SU-DHL-6 (cell line): ENCODE measurements around the gene TMEM163.

Experiments used
- EZH2phosphoT487 ChIP-seq: fragments of 200-600 bp; sonication (generic), shearing (Covaris generic); conservative IDR thresholded peaks from 2 replicates; pipeline ENCODE4 v1.6.1; 2018; ENCODE audit warnings: mild to moderate bottlenecking, antibody characterized with exemption, low read length, moderate library complexity, mixed read lengths
- TF ChIP-seq, protein P1 (sequence below): fragments of 200-600 bp; sonication (generic); IDR thresholded peaks from one replicate; pipeline ENCODE4 v1.5.1; 2017; ENCODE audit warnings: antibody characterized with exemption, mild to moderate bottlenecking, low read length, moderate library complexity; ENCODE audit not compliant: insufficient read depth, poor library complexity, severe bottlenecking

DNA sequence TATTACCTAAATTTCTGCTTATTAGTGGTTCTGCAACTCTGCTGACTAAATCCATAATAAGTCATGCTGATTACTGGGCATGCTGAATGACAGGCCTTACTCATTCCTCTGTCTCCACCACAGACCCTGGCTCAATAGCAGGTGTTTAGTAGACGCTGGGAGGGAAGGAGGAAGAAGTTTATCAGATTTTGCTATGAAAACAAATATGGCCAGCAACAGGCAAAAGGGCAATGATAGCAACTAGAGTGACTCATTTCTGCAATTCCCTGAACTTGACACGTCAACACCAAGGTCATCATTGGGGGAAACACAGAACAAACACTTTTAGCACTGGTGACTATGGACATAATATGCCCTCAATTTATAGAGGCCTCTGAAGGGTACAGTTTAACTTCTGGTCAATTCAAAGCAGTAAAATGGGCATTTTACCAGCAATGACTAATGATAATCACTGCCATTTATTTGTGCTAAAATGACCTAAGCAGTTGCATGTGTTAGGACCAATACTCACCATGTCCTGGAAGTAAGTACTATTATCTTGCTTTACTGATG, 35.2 kb downstream of the TMEM163 start:
- TF ChIP-seq, protein P1, sequence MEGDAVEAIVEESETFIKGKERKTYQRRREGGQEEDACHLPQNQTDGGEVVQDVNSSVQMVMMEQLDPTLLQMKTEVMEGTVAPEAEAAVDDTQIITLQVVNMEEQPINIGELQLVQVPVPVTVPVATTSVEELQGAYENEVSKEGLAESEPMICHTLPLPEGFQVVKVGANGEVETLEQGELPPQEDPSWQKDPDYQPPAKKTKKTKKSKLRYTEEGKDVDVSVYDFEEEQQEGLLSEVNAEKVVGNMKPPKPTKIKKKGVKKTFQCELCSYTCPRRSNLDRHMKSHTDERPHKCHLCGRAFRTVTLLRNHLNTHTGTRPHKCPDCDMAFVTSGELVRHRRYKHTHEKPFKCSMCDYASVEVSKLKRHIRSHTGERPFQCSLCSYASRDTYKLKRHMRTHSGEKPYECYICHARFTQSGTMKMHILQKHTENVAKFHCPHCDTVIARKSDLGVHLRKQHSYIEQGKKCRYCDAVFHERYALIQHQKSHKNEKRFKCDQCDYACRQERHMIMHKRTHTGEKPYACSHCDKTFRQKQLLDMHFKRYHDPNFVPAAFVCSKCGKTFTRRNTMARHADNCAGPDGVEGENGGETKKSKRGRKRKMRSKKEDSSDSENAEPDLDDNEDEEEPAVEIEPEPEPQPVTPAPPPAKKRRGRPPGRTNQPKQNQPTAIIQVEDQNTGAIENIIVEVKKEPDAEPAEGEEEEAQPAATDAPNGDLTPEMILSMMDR = no peak
- TF ChIP-seq EZH2phosphoT487 = no peak
